Measurements from ENCODE around the gene PDIA5.
A peak's percentile ranks its signal among the peaks of the same experiment; 100 is the strongest.

Gene PDIA5

GRCh38 chr3:123039178-123039577 is 27.6 kb upstream of the PDIA5 start:
- no peak for DNase-seq

GRCh38 chr3:123042413-123042812 is 24.4 kb upstream of the PDIA5 start:
- DNase-seq, result peak in 1 of 51 donors; percentile 12

GRCh38 chr3:123044981-123045763 is 21.7 kb upstream of the PDIA5 start:
- DNase-seq, result no peak

- DNase-seq, result no peak
These were observed 20.4 kb upstream of the PDIA5 start for GRCh38 chr3:123046262-123047061.

- no peak for DNase-seq
These were observed 19.8 kb upstream of the PDIA5 start for GRCh38 chr3:123047062-123047319.

- DNase-seq, result no peak
These were observed 18.2 kb upstream of the PDIA5 start for GRCh38 chr3:123048480-123049237.

GRCh38 chr3:123050666-123051065 is 16.2 kb upstream of the PDIA5 start:
- DNase-seq, result no peak

GRCh38 chr3:123053107-123053506 is 13.7 kb upstream of the PDIA5 start:
- no peak for DNase-seq

- no peak for DNase-seq
These were observed 12.6 kb upstream of the PDIA5 start for GRCh38 chr3:123054109-123054778.

- no peak for DNase-seq
These were observed 11.9 kb upstream of the PDIA5 start for GRCh38 chr3:123054931-123055330.

GRCh38 chr3:123055352-123055751 is 11.5 kb upstream of the PDIA5 start:
- no peak for DNase-seq

- no peak for DNase-seq
These were observed 8.3 kb upstream of the PDIA5 start for GRCh38 chr3:123058505-123058904.

- no peak for DNase-seq
These were observed 6.8 kb upstream of the PDIA5 start for GRCh38 chr3:123060054-123060453.

- DNase-seq, result no peak
These were observed 5.0 kb upstream of the PDIA5 start for GRCh38 chr3:123061856-123062255.

- DNase-seq, result no peak
These were observed 3.8 kb upstream of the PDIA5 start for GRCh38 chr3:123063034-123063433.

GRCh38 chr3:123064506-123064905 is 2.3 kb upstream of the PDIA5 start:
- no peak for DNase-seq

GRCh38 chr3:123064914-123065313 is 1.9 kb upstream of the PDIA5 start:
- no peak for DNase-seq

- no peak for DNase-seq
These were observed 278 bp upstream of the PDIA5 start for GRCh38 chr3:123066599-123066895.

- no peak for DNase-seq
These were observed 1.1 kb downstream of the PDIA5 start for GRCh38 chr3:123067689-123068600.

GRCh38 chr3:123068601-123069381 is 2.0 kb downstream of the PDIA5 start:
- no peak for DNase-seq
